ENCODE measurements around the gene KIRREL3. TPM values are rescaled to one million over a fixed set of nuclear protein-coding genes. Genes with fewer than 3 reads are reported as not detected.

KIRREL3 gene
- total RNA-seq, 2 experiments from 2014 or later, result not detected

DNA sequence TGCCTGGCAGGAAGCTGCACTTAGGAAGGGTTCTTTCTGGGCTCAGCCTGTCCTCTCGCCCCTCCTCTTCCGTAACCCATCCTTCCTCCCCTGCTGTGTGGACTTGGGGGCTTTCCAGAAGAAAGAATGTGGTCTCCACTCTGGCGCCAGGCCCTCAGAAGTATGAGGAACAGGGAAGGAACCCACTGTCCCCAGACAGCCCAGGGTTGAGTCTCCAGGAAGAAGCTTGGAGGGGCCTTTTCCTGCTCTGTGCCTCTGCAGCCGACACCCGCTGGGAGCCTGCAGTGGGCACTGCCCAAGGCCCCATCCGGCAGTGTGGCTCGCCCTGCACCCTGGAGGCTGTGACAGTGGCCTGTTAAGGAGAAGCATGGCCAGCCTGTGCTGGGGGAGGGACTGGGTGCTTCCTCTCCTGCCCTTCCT lies 532.5 kb downstream of the KIRREL3 start:
- intact Hi-C loops (cut with DNase I, micrococcal nuclease), result no loop called here
- no peak overlapping the region for H3K27ac ChIP-seq (ENCODE audit: low read depth in 1 of 2, low read length in 2 of 2)
- DNase-seq (peak in 1 of 14 experiments; percentile 21), ATAC-seq (ENCODE audit: poor library complexity) (no peak)
- Mint-ChIP-seq H3K27me3 (no peaks in the 10 kb centered on the region), H3K36me3 (ENCODE audit: low read depth) (no peaks in the 10 kb centered on the region), H3K9me3 (no peaks in the 10 kb centered on the region), H3K4me3 (no peak overlapping the region), H3K4me1 (ENCODE audit: low read depth) (peaks cover 11% of the 10 kb centered on the region), H3K27ac (no peak overlapping the region)
- CTCF ChIA-PET, result interaction anchor here (1.4 kb wide), 1 partner anchor 13 kb away, joined by 6 read pairs; no protein-coding TSS in a partner anchor
- POLR2A ChIA-PET, result no interaction called here
- H3K4me3 ChIP-seq (ENCODE audit: low read length), result no peak overlapping the region
- peaks cover 0 to 9% of the 10 kb centered on the region in 2 experiments for H3K9me3 ChIP-seq (ENCODE audit: control insufficient read depth in 1 of 2, insufficient read depth in 1 of 2, low read length in 2 of 2)
- H3K27me3 ChIP-seq (ENCODE audit: control insufficient read depth in 1 of 2, insufficient read depth in 2 of 2, low read length in 2 of 2), result no peaks in the 10 kb centered on the region
- H3K36me3 ChIP-seq (ENCODE audit: insufficient read depth, low read length), result no peaks in the 10 kb centered on the region
- TF ChIP-seq, protein P1, sequence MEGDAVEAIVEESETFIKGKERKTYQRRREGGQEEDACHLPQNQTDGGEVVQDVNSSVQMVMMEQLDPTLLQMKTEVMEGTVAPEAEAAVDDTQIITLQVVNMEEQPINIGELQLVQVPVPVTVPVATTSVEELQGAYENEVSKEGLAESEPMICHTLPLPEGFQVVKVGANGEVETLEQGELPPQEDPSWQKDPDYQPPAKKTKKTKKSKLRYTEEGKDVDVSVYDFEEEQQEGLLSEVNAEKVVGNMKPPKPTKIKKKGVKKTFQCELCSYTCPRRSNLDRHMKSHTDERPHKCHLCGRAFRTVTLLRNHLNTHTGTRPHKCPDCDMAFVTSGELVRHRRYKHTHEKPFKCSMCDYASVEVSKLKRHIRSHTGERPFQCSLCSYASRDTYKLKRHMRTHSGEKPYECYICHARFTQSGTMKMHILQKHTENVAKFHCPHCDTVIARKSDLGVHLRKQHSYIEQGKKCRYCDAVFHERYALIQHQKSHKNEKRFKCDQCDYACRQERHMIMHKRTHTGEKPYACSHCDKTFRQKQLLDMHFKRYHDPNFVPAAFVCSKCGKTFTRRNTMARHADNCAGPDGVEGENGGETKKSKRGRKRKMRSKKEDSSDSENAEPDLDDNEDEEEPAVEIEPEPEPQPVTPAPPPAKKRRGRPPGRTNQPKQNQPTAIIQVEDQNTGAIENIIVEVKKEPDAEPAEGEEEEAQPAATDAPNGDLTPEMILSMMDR (IDR thresholded peaks at IDR 0.05), result no peak
- peaks cover 35% of the 10 kb centered on the region for H3K4me1 ChIP-seq (ENCODE audit: insufficient read depth, low read length)

DNA sequence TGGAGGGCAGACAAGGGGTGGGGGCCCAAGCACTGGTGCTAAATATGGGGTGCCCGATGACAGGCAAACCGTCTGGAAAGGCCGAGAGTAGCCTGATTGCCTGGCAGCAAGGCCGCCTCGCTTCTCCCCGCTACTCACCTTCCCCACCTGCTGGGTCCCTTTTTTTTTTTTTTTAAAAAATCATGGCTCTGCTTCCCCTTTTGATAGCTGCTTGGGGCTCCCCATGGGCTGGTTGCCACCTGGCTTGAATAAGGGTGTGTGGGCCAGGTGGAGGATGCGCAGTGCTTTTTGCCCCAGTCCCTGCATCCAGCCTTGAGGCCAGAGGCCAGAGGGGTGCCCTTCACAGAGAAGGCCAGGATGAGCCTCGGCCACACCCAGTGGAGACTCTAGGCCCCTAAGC lies 533.1 kb downstream of the KIRREL3 start:
- ChIA-PET POLR2A (no interaction called here), CTCF (interaction anchor here (1.2 kb wide), 1 partner anchor 13 kb away, joined by 3 read pairs; no protein-coding TSS in a partner anchor)
- Mint-ChIP-seq H3K4me3 (no peak overlapping the region), H3K27me3 (no peaks in the 10 kb centered on the region), H3K27ac (no peak overlapping the region), H3K36me3 (ENCODE audit: low read depth) (no peaks in the 10 kb centered on the region), H3K4me1 (ENCODE audit: low read depth) (peaks cover 11% of the 10 kb centered on the region), H3K9me3 (no peaks in the 10 kb centered on the region)
- ATAC-seq (ENCODE audit: poor library complexity), result no peak
- H3K4me3 ChIP-seq (ENCODE audit: low read length), result no peak overlapping the region
- H3K4me1 ChIP-seq (ENCODE audit: insufficient read depth, low read length), result peaks cover 35% of the 10 kb centered on the region
- peaks cover 0 to 9% of the 10 kb centered on the region in 2 experiments for H3K9me3 ChIP-seq (ENCODE audit: control insufficient read depth in 1 of 2, insufficient read depth in 1 of 2, low read length in 2 of 2)
- no peaks in the 10 kb centered on the region for H3K36me3 ChIP-seq (ENCODE audit: insufficient read depth, low read length)
- H3K27me3 ChIP-seq (ENCODE audit: control insufficient read depth in 1 of 2, insufficient read depth in 2 of 2, low read length in 2 of 2), result no peaks in the 10 kb centered on the region
- intact Hi-C loops (cut with DNase I, micrococcal nuclease), result no loop called here
- TF ChIP-seq, protein P1 (IDR thresholded peaks at IDR 0.05), result no peak
- no peak for DNase-seq
- H3K27ac ChIP-seq (ENCODE audit: low read depth in 1 of 2, low read length in 2 of 2), result no peak overlapping the region

DNA sequence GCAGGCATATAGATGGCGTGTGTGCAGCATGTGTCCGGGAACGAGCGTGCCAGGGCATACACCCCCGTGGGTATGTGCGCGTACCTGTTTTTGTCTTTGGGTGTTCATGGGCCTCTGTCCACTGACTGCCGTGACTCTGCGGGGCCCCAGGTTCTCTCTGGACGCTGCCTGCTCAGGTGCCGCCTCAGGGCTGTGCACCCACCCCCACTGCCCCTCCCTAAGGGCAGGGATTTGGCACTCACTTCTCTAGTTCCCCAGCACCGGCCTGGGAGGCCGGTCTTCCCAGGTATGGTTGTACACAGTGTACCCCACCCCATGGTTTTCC lies 533.6 kb downstream of the KIRREL3 start:
- Mint-ChIP-seq H3K4me3 (no peak overlapping the region), H3K27ac (no peak overlapping the region), H3K4me1 (ENCODE audit: low read depth) (peaks cover 11% of the 10 kb centered on the region), H3K27me3 (no peaks in the 10 kb centered on the region), H3K36me3 (ENCODE audit: low read depth) (no peaks in the 10 kb centered on the region), H3K9me3 (no peaks in the 10 kb centered on the region)
- DNase-seq (no peak), ATAC-seq (ENCODE audit: poor library complexity) (no peak)
- Histone ChIP-seq H3K4me3 (ENCODE audit: low read length) (no peak overlapping the region), H3K36me3 (ENCODE audit: insufficient read depth, low read length) (no peaks in the 10 kb centered on the region), H3K27me3 (ENCODE audit: control insufficient read depth in 1 of 2, insufficient read depth in 2 of 2, low read length in 2 of 2) (no peaks in the 10 kb centered on the region), H3K27ac (ENCODE audit: low read depth in 1 of 2, low read length in 2 of 2) (no peak overlapping the region), H3K4me1 (ENCODE audit: insufficient read depth, low read length) (peaks cover 35% of the 10 kb centered on the region), H3K9me3 (ENCODE audit: control insufficient read depth in 1 of 2, insufficient read depth in 1 of 2, low read length in 2 of 2) (peaks cover 0 to 9% of the 10 kb centered on the region in 2 experiments)
- TF ChIP-seq, protein P1 (IDR thresholded peaks at IDR 0.05), result no peak
- CTCF ChIA-PET, result interaction anchor here (1.2 kb wide), 1 partner anchor 14 kb away, joined by 3 read pairs; no protein-coding TSS in a partner anchor
- intact Hi-C loops (cut with DNase I, micrococcal nuclease), result no loop called here
- POLR2A ChIA-PET, result no interaction called here

All from CD4-positive, alpha-beta T cell (primary cell).